Gastrocnemius medialis (tissue), 4 donors: ENCODE results near the gene PGAM1. TPM values are rescaled to one million over a fixed set of nuclear protein-coding genes. Genes with fewer than 3 reads are reported as not detected.

Experiments
- ATAC-seq, 2 donors: fragments of 150-250 bp; one replicate each; pipeline ENCODE4 v1.9.1; 2016
- DNase-seq, 2 donors: peaks; one replicate each; pipeline ENCODE4 v3.0.0-alpha.2; 2019
- H3K27ac ChIP-seq, 4 donors: fragments of 200-600 bp; sonication (generic); 1 replicate in 1 of 4; 2 replicates in 3 of 4; pipeline ENCODE4 v1.5.1; 2016 to 2018; ENCODE audit warnings: mild to moderate bottlenecking in 2 of 4, moderate library complexity in 1 of 4
- H3K27me3 ChIP-seq, 3 donors: fragments of 200-600 bp; sonication (generic) in 2 of 3; 1 replicate in 1 of 3; 2 replicates in 2 of 3; pipeline versions ENCODE4 v1.5.1 to v1.6.0; 2016 to 2019; ENCODE audit warnings: mild to moderate bottlenecking in 1 of 3, moderate library complexity in 1 of 3
- H3K36me3 ChIP-seq, 2 donors: fragments of 200-600 bp; sonication (generic) in 1 of 2; one replicate each; pipeline ENCODE4 v1.5.1; 2017 to 2018
- H3K4me1 ChIP-seq, 2 donors: fragments of 200-600 bp; sonication (generic) in 1 of 2; one replicate each; pipeline ENCODE4 v1.5.1; 2016 to 2017; ENCODE audit warnings: mild to moderate bottlenecking in 2 of 2
- H3K4me3 ChIP-seq, 4 donors: fragments of 200-600 bp; sonication (generic) in 3 of 4; 1 replicate in 1 of 4; 2 replicates in 3 of 4; pipeline ENCODE4 v1.5.1; 2016 to 2019; ENCODE audit warnings: mild to moderate bottlenecking in 2 of 4
- H3K9me3 ChIP-seq, 3 donors: fragments of 200-600 bp; sonication (generic) in 2 of 3; 1 replicate in 1 of 3; 2 replicates in 2 of 3; pipeline ENCODE4 v1.5.1; 2016 to 2019
- CTCF ChIP-seq, 5 experiments: fragments of 450-650 bp in 3 of 5; fragments of 200-600 bp in 2 of 5; sonication (generic) in 2 of 5; IDR thresholded peaks in 4 of 5; conservative IDR thresholded peaks in 1 of 5; 1 replicate in 4 of 5; 2 replicates in 1 of 5; pipeline ENCODE4 v1.5.1; 2016 to 2019; ENCODE audit warnings: antibody characterized with exemption in 5 of 5, mild to moderate bottlenecking in 3 of 5, moderate library complexity in 3 of 5
- POLR2A ChIP-seq, 2 donors: fragments of 450-650 bp; IDR thresholded peaks; one replicate each; pipeline ENCODE4 v1.6.1; 2017; ENCODE audit warnings: antibody characterized with exemption in 2 of 2, mild to moderate bottlenecking in 2 of 2, moderate library complexity in 2 of 2
- in situ Hi-C, 4 donors: fragments of 200-750 bp; cut with MboI; loops; one replicate each; pipeline versions ENCODE4 v1.15.0 to v1.8.0; 2017; ENCODE audit warnings: low sequenced_read_pairs in 4 of 4
- intact Hi-C: fragments of 100-400 bp; cut with DNase I; formaldehyde crosslinking; loops from one replicate; pipeline ENCODE4 v1.15.1; 2023; ENCODE audit warnings: low total_unique reads
- total RNA-seq, 4 donors: library from RNA; depleted of rRNA; stranded (reverse); fragments of >200 nt; gene quantifications; one replicate each; pipeline versions ENCODE4 v1.1.0 to v1.2.3, GENCODE V29; 2016

The PGAM1 gene
- total RNA-seq, 4 donors from 2014 or later, result 41.0 to 72.1 (median 62.2) TPM

DNA sequence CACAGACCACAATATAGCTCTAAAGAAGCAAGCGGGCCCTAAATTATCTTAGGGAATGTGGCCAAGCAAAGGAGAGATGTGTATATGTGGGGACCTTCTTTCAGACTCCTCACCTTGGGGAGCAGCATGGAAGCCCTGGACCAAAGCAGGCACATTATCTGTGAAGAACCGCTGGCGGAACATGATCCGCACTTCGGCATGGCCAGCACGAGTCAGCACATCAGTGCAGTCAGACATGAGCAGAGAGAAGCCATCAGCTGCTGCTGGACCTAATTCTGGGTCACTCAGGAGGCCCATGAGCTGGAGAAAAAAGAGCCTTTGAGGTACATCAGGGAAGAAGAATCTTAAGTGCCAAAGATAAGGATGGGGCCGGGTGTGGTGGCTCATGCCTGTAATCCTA is 33.9 kb downstream of the PGAM1 start:
- no peak overlapping the region for H3K27ac ChIP-seq
- ATAC-seq (no peak), DNase-seq (no peak)
- no peak overlapping the region for H3K4me3 ChIP-seq
- in situ Hi-C loops (loop anchor here (5.0 to 10.0 kb wide), 3 partner anchors 92 to 155 kb away; no protein-coding TSS in a partner anchor), intact Hi-C loops (loop anchor here (5.0 kb wide), 1 partner anchor 42 kb away; no protein-coding TSS in a partner anchor)
- no peaks in the 10 kb centered on the region for H3K9me3 ChIP-seq
- peaks cover 0 to 93% of the 10 kb centered on the region in 2 donors for H3K36me3 ChIP-seq
- peaks cover 5 to 8% of the 10 kb centered on the region in 2 donors for H3K4me1 ChIP-seq
- no peaks in the 10 kb centered on the region for H3K27me3 ChIP-seq
- TF ChIP-seq POLR2A (IDR thresholded peaks at IDR 0.05) (no peak), CTCF (IDR thresholded peaks at IDR 0.05 in 4 of 5, conservative IDR thresholded peaks at IDR 0.05 in 1 of 5) (no peak)

DNA sequence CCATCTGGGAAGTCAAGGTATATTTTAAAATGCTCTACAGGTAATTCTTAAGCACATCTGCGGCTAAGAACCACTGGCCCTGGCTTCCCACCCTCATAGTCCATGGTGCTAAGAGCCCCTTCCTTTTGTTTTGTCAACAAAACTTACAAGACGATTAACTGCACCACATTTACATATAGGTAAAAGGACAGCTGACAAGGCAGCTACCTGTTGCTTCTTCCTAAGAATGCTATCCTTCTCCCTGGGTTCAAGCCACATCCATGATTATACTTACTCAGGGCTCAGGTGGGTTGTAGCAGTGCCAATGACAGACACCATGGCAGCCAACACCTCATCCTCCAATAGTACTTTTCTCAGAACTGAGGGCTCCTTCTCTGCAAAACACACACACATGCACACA is 36.3 kb downstream of the PGAM1 start:
- no peak for TF ChIP-seq POLR2A (IDR thresholded peaks at IDR 0.05)
- TF ChIP-seq CTCF (IDR thresholded peaks at IDR 0.05 in 4 of 5, conservative IDR thresholded peaks at IDR 0.05 in 1 of 5), result no peak
- intact Hi-C loops (loop anchor here (5.0 kb wide), 1 partner anchor 40 kb away; no protein-coding TSS in a partner anchor), in situ Hi-C loops (loop anchor here in 3 of 4 donors (5.0 to 10.0 kb wide), 3 partner anchors 90 to 152 kb away; no protein-coding TSS in a partner anchor)
- H3K27ac ChIP-seq, result no peak overlapping the region
- H3K36me3 ChIP-seq, result peaks cover 3 to 96% of the 10 kb centered on the region in 2 donors
- H3K27me3 ChIP-seq, result no peaks in the 10 kb centered on the region
- peaks cover 5 to 8% of the 10 kb centered on the region in 2 donors for H3K4me1 ChIP-seq
- H3K4me3 ChIP-seq, result no peak overlapping the region
- H3K9me3 ChIP-seq, result no peaks in the 10 kb centered on the region
- ATAC-seq (no peak), DNase-seq (no peak)

- TF ChIP-seq CTCF (IDR thresholded peaks at IDR 0.05 in 4 of 5, conservative IDR thresholded peaks at IDR 0.05 in 1 of 5) (peak; percentile 83 to 90 (median 86)), POLR2A (IDR thresholded peaks at IDR 0.05) (no peak)
- Histone ChIP-seq H3K27me3 (no peaks in the 10 kb centered on the region), H3K27ac (peak overlapping the region; percentile 54 to 64 (median 59)), H3K4me1 (peaks cover 5 to 8% of the 10 kb centered on the region in 2 donors), H3K4me3 (no peak overlapping the region), H3K36me3 (peaks cover 3 to 99% of the 10 kb centered on the region in 2 donors), H3K9me3 (no peaks in the 10 kb centered on the region)
- ATAC-seq, result peak; percentile 79 to 81
- DNase-seq, result peak; percentile 16 to 51
- in situ Hi-C loops (loop anchor here in 3 of 4 donors (5.0 to 10.0 kb wide), 3 partner anchors 89 to 151 kb away; no protein-coding TSS in a partner anchor), intact Hi-C loops (loop anchor here (1.0 to 5.0 kb wide), 3 partner anchors 39 to 149 kb away; no protein-coding TSS in a partner anchor)
These were observed 37.6 kb downstream of the PGAM1 start for GRCh38 chr10:97463363-97464132.

GRCh38 chr10:97464226-97464625 is 38.2 kb downstream of the PGAM1 start:
- intact Hi-C loops (loop anchor here (5.0 kb wide), 1 partner anchor 38 kb away; no protein-coding TSS in a partner anchor), in situ Hi-C loops (loop anchor here in 3 of 4 donors (5.0 to 10.0 kb wide), 3 partner anchors 88 to 151 kb away; no protein-coding TSS in a partner anchor)
- Histone ChIP-seq H3K4me1 (peaks cover 5 to 8% of the 10 kb centered on the region in 2 donors), H3K4me3 (no peak overlapping the region), H3K36me3 (peaks cover 3 to 99% of the 10 kb centered on the region in 2 donors), H3K27ac (peak overlapping the region; percentile 54 to 64 (median 59)), H3K9me3 (no peaks in the 10 kb centered on the region), H3K27me3 (no peaks in the 10 kb centered on the region)
- TF ChIP-seq CTCF (IDR thresholded peaks at IDR 0.05 in 4 of 5, conservative IDR thresholded peaks at IDR 0.05 in 1 of 5) (no peak), POLR2A (IDR thresholded peaks at IDR 0.05) (no peak)
- ATAC-seq (no peak), DNase-seq (no peak)
